PC-9 (cell line): ENCODE data around the gene ARHGAP32. TPM values are rescaled to one million over a fixed set of nuclear protein-coding genes. Genes with fewer than 3 reads are reported as not detected.

Experiments used
- BruUV-seq: library from RNA; stranded (reverse); fragments of 400-500 nt; replicated peaks from 2 replicates; lab custom pipeline; 2021; lab: Mats Ljungman, UMichigan
- CTCF ChIA-PET: fragments of 300-600 bp; sonication (Branson Sonifier 250); formaldehyde crosslinking; loops from one replicate; lab custom pipeline; 2022; ENCODE audit warnings: antibody characterized with exemption; lab: Charles Lee
- POLR2A ChIA-PET: fragments of 300-600 bp; sonication (Branson Sonifier 250); formaldehyde crosslinking; loops from one replicate; lab custom pipeline; 2022; ENCODE audit warnings: antibody characterized with exemption; ENCODE audit not compliant: unreplicated experiment; lab: Charles Lee
- DNase-seq, 2 experiments: peaks; one replicate each; pipeline versions ENCODE4 v3.0.0 to v3.0.0-alpha.2; 2015 to 2022; ENCODE audit warnings: mixed read lengths in 1 of 2
- H2AFZ ChIP-seq: fragments of 200-600 bp; sonication (generic); 2 replicates; pipeline ENCODE4 v1.8.1; 2017; ENCODE audit warnings: antibody characterized with exemption
- H3F3A ChIP-seq: fragments of 200-600 bp; sonication (generic); 2 replicates; pipeline ENCODE4 v1.8.1; 2017; ENCODE audit warnings: antibody characterized with exemption, mild to moderate bottlenecking, low read depth; ENCODE audit not compliant: insufficient read depth
- H3K27ac ChIP-seq: fragments of 200-600 bp; sonication (generic); 2 replicates; pipeline ENCODE4 v1.6.1; 2016; ENCODE audit warnings: mixed run types
- H3K27me3 ChIP-seq: fragments of 200-600 bp; sonication (generic); 2 replicates; pipeline ENCODE4 v1.6.1; 2016; ENCODE audit warnings: low read depth, mixed run types; ENCODE audit not compliant: insufficient read depth
- H3K36me3 ChIP-seq: fragments of 200-600 bp; sonication (generic); 2 replicates; pipeline ENCODE4 v1.6.1; 2016; ENCODE audit warnings: low read depth, mixed run types
- H3K4me1 ChIP-seq: fragments of 200-600 bp; sonication (generic); replicated peaks from 2 replicates; pipeline ENCODE4 v1.6.1; 2016; ENCODE audit warnings: mixed run types; ENCODE audit not compliant: insufficient read depth
- H3K4me2 ChIP-seq: fragments of 200-600 bp; sonication (generic); 2 replicates; pipeline ENCODE4 v1.6.1; 2017; ENCODE audit warnings: mixed run types
- H3K4me3 ChIP-seq: fragments of 200-600 bp; sonication (generic); 2 replicates; pipeline ENCODE4 v1.6.1; 2016; ENCODE audit warnings: mixed run types
- H3K79me2 ChIP-seq: fragments of 200-600 bp; sonication (generic); 2 replicates; pipeline ENCODE4 v1.6.1; 2017; ENCODE audit warnings: low read depth, mixed run types
- H3K9me2 ChIP-seq: fragments of 200-600 bp; sonication (generic); 2 replicates; pipeline ENCODE4 v1.8.1; 2017; ENCODE audit warnings: mild to moderate bottlenecking; ENCODE audit not compliant: insufficient read depth
- H3K9me3 ChIP-seq: fragments of 200-600 bp; sonication (generic); 2 replicates; pipeline ENCODE4 v1.8.1; 2016; ENCODE audit warnings: low read depth; ENCODE audit not compliant: insufficient read depth
- H4K20me1 ChIP-seq: fragments of 200-600 bp; sonication (generic); 2 replicates; pipeline ENCODE4 v1.8.1; 2017; ENCODE audit not compliant: insufficient read depth
- CTCF ChIP-seq: fragments of 200-600 bp; sonication (generic); conservative IDR thresholded peaks from 2 replicates; pipeline ENCODE4 v1.6.1; 2017; ENCODE audit warnings: mixed run types, antibody characterized with exemption, mild to moderate bottlenecking, moderate library complexity
- EZH2 ChIP-seq: fragments of 200-600 bp; sonication (generic); IDR thresholded peaks from 2 replicates; pipeline ENCODE4 v1.8.0; 2017; ENCODE audit warnings: antibody characterized with exemption, low read depth
- intact Hi-C: fragments of 100-400 bp; cut with micrococcal nuclease; formaldehyde crosslinking; loops from one replicate; pipeline ENCODE4 v1.10.0; 2022; ENCODE audit not compliant: unreplicated experiment
- total RNA-seq: library from RNA; stranded (reverse); gene quantifications from 2 replicates; pipeline ENCODE4 v1.2.3, GENCODE V29; 2021

ARHGAP32 gene
- total RNA-seq, 1 experiment from 2014 or later: 35.1 TPM

DNA sequence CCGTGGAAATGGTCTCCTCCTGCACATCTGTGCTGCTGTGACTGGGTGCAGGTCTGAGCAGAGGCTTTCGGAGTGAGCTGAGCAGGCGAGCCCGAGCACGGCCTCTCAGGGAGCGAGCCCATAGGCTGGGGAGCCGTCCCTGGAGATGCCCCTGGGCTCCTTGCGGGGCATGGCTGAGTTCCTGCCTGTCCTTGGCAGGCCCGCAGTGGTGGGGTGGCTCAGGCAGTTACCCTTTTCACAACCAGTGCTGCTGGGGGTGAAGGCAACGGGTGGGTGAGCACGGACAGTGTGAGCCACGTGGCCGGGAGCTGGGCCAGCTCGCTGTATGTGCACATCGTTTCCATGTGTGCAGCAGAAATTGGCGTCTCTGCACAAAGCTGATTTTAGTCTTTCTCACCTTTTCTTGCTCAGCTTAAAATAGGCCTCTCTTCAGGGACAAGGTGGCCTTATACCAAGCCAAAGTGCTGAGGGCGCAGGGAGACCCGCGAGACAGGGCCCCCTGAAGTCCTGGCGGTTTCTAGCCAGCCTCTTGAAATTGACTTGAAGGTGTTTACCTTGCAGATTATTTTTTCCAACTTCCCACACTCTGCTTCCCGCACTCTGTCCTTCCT is 249.2 kb downstream of the ARHGAP32 start, which contains the start of gene TP53AIP1:
TSS of gene TP53AIP1 (minus strand) at position 55 of the 611 bp plus-strand sequence. CDS start 5,053 bp downstream, outside the sequence.
- H3K36me3 ChIP-seq: no peaks in the 10 kb centered on the region
- H3K9me3 ChIP-seq: no peaks in the 10 kb centered on the region
- ChIA-PET POLR2A (no interaction called here), CTCF (no interaction called here)
- no peaks in the 10 kb centered on the region for H4K20me1 ChIP-seq
- H3K4me3 ChIP-seq: no peak within 1 kb of the TSS
- intact Hi-C loops: no loop called here
- no peaks in the 10 kb centered on the region for H3K9me2 ChIP-seq
- H3K27ac ChIP-seq: no peak within 1 kb of the TSS
- no peaks in the 10 kb centered on the region for H3F3A ChIP-seq
- H3K27me3 ChIP-seq: peaks cover 34% of the 10 kb centered on the region
- H3K79me2 ChIP-seq: no peaks in the 10 kb centered on the region
- no peak within 1 kb of the TSS for H2AFZ ChIP-seq
- TF ChIP-seq CTCF (no peak), EZH2 (no peak)
- H3K4me1 ChIP-seq: no peaks in the 10 kb centered on the region
- no peak for DNase-seq
- BruUV-seq: no TSS peak
- no peak within 1 kb of the TSS for H3K4me2 ChIP-seq

GRCh38 chr11:128942272-128942612 is 249.9 kb downstream of the ARHGAP32 start:
- no peak for TF ChIP-seq CTCF
- TF ChIP-seq EZH2: no peak
- intact Hi-C loops: no loop called here
- Histone ChIP-seq H3K4me2 (no peak overlapping the region), H3K4me1 (no peaks in the 10 kb centered on the region), H3K27ac (no peak overlapping the region), H3K9me3 (no peaks in the 10 kb centered on the region), H3K79me2 (no peaks in the 10 kb centered on the region), H3K27me3 (peaks cover 34% of the 10 kb centered on the region), H3K4me3 (no peak overlapping the region), H2AFZ (no peak overlapping the region), H3K36me3 (no peaks in the 10 kb centered on the region), H3F3A (no peaks in the 10 kb centered on the region), H3K9me2 (no peaks in the 10 kb centered on the region), H4K20me1 (no peaks in the 10 kb centered on the region)
- no TSS peak for BruUV-seq
- no peak for DNase-seq
- POLR2A ChIA-PET: no interaction called here
- CTCF ChIA-PET: no interaction called here

DNA sequence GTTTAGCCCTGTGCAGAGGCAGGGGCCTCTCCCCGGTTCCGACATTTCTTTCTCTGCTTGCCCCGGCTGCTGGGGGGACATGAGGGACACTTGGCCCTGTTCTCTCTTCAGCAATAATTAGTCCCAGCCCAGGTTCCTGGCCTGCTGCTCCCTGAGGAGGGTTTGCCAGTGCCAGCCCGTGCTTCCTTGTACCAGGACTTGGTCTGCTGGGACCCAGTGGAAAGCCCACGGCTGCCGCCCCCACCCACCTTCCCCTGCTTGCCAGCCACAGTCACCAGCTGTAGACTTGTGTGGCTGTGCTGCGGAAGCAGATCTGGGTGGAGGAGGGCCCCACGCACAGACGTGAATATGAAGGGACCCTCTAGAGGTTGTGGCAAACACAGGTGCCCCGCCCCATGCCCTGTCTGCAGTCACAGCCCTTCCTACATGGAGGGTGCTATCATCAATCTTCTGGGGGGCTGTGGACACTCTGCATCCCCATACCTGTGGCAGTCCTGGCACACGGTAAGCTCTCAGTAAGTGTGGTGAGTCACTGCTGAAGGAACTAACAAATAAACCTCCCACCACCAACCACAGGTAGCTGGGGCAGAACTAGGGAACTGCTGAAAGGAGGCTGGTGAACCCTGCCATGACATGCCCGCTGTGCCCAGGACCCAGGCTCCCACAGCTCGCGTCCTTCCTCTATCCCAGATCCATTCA is 250.4 kb downstream of the ARHGAP32 start:
- POLR2A ChIA-PET: no interaction called here

More for the DNA sequence above, 250.4 kb downstream of the ARHGAP32 start:
- Histone ChIP-seq H3K4me1 (no peaks in the 10 kb centered on the region), H3K9me2 (no peaks in the 10 kb centered on the region), H3K36me3 (no peaks in the 10 kb centered on the region), H3K27me3 (peaks cover 34% of the 10 kb centered on the region), H2AFZ (no peak overlapping the region), H3K4me2 (no peak overlapping the region), H3K27ac (no peak overlapping the region), H4K20me1 (no peaks in the 10 kb centered on the region), H3K4me3 (no peak overlapping the region), H3K9me3 (no peaks in the 10 kb centered on the region), H3F3A (no peaks in the 10 kb centered on the region), H3K79me2 (no peaks in the 10 kb centered on the region)
- intact Hi-C loops: no loop called here
- no peak for DNase-seq
- CTCF ChIA-PET: no interaction called here
- TF ChIP-seq CTCF (no peak), EZH2 (no peak)
- BruUV-seq: no TSS peak
